Dendritic cell treated with granulocyte-macrophage colony-stimulating factor and Interleukin-4, amounts not matched to agents 40 ng/mL and 50 ng/mL, for 4 days (primary cell): ENCODE results near the gene SLAMF9.

ENCODE experiments used
- H3K27ac Mint-ChIP-seq: one replicate; pipeline ENCODE4 v1.8.0; 2022; ENCODE audit warnings: mild to moderate bottlenecking, mixed read lengths
- H3K27me3 Mint-ChIP-seq: one replicate; pipeline ENCODE4 v1.8.0; 2022; ENCODE audit warnings: mild to moderate bottlenecking, mixed read lengths
- H3K36me3 Mint-ChIP-seq: one replicate; pipeline ENCODE4 v1.8.0; 2022; ENCODE audit warnings: low read depth, mixed read lengths
- H3K4me1 Mint-ChIP-seq: one replicate; pipeline ENCODE4 v1.8.0; 2022; ENCODE audit warnings: low read depth, mixed read lengths
- H3K4me3 Mint-ChIP-seq: one replicate; pipeline ENCODE4 v1.8.0; 2022; ENCODE audit warnings: mild to moderate bottlenecking, moderate library complexity, mixed read lengths
- H3K9me3 Mint-ChIP-seq: one replicate; pipeline ENCODE4 v1.8.0; 2022; ENCODE audit warnings: mixed read lengths
- intact Hi-C: fragments of 100-400 bp; cut with micrococcal nuclease; formaldehyde crosslinking; loops from one replicate; pipeline ENCODE4 v1.15.0; 2022

SLAMF9 gene

GRCh38 chr1:159946242-159947187, 7.5 kb downstream of the SLAMF9 start:
- Mint-ChIP-seq H3K4me3 (peak overlapping the region; percentile 67), H3K4me1 (peaks cover 84% of the 10 kb centered on the region), H3K36me3 (no peaks in the 10 kb centered on the region), H3K9me3 (no peaks in the 10 kb centered on the region), H3K27ac (peak overlapping the region; percentile 3), H3K27me3 (peaks cover 23% of the 10 kb centered on the region)
- intact Hi-C loops: no loop called here

GRCh38 chr1:159945483-159946241, 8.4 kb downstream of the SLAMF9 start, which contains the start of gene IGSF9:
Gene IGSF9 (minus strand): TSS chr1:159945613. CDS start chr1:159943454, 2,159 bp downstream.
- intact Hi-C loops: no loop called here
- Mint-ChIP-seq H3K4me3 (peak within 1 kb of the TSS; percentile 67), H3K9me3 (no peaks in the 10 kb centered on the region), H3K27ac (peak within 1 kb of the TSS; percentile 3), H3K36me3 (no peaks in the 10 kb centered on the region), H3K4me1 (peaks cover 81% of the 10 kb centered on the region), H3K27me3 (peaks cover 23% of the 10 kb centered on the region)

DNA sequence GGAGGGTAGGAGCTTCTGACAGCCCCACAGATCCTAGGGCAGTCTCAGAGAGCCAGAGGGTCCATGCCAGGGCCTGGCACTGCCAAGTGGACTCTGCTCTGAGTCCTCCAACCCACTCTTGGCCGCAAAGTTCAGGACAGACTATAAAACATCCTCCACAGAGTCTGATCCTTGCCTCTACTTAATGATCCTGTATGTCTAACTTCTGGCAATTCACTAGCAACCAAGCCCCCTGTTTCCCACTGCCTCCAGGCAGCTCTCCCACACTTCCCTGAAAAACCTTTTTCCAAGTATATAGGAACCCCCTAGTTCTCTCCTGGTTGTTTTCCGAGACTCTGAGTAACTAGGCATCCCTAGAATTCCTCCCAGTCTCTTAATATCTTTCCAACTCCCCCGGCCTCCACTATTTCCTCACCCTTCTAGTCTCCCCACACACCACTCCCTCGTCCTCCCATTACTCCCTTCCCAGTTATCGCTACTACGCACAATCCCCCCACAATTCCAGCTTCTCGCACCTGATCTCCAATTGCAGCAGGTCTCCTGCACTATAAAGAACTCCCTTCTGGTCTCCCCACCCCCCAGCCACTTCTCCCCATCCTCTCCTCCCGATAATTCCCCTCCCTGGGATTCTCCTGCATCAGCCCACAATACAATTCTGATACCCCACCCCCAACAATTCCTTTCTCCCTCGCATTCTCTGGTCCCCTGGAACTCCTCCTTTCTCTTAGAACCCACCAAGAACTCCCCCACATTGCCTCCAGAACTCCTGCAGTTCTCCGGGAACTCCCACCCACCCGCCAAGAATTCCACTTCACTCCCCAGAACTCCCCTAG, 9.2 kb downstream of the SLAMF9 start:
- peaks cover 23% of the 10 kb centered on the region for H3K27me3 Mint-ChIP-seq
- peak overlapping the region; percentile 3 for H3K27ac Mint-ChIP-seq
- H3K9me3 Mint-ChIP-seq: no peaks in the 10 kb centered on the region
- intact Hi-C loops: no loop called here
- H3K4me3 Mint-ChIP-seq: peak overlapping the region; percentile 67
- peaks cover 79% of the 10 kb centered on the region for H3K4me1 Mint-ChIP-seq
- no peaks in the 10 kb centered on the region for H3K36me3 Mint-ChIP-seq

DNA sequence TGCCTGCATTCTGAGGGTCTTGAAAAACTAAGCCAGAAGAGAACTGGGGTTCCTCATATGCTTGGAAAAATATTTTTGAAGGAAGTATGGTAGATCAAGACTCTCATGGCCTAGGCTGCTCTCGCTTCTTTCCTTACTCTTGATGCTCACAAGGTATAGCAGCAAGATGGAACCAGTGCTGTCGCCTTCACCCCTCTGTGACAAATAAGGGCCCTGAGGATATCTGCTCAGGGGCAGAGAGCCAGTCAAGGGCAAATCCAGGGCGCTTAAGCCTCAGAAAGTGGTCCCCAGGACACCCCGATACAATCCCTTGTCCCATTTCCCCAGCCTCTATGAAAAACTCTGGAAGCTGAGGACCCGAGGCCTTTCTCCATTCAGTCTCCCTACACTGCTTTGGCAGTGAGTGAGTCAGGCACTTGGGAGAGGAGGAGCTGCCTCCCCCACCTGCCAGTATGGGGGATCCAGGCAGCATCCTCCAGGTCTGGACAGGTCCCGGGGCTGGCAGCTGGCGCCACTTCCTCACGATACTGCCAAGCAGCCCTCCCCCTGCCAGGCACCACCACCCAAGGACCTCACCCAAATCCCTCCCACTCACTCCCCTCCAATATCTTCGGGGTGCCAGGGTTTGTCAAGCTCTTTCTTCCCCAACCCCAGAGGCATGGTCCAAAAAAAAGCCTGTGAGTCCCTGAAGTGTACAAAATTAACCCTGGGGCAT, 10.0 kb downstream of the SLAMF9 start:
- H3K27me3 Mint-ChIP-seq: peaks cover 25% of the 10 kb centered on the region
- no peak overlapping the region for H3K4me3 Mint-ChIP-seq

GRCh38 chr1:159943278-159943640, 10.8 kb downstream of the SLAMF9 start:
- H3K27me3 Mint-ChIP-seq: peaks cover 26% of the 10 kb centered on the region
- peaks cover 81% of the 10 kb centered on the region for H3K4me1 Mint-ChIP-seq
- H3K4me3 Mint-ChIP-seq: no peak overlapping the region
- H3K9me3 Mint-ChIP-seq: no peaks in the 10 kb centered on the region
- no peaks in the 10 kb centered on the region for H3K36me3 Mint-ChIP-seq
- intact Hi-C loops: no loop called here
- no peak overlapping the region for H3K27ac Mint-ChIP-seq

More for the DNA sequence above, 10.0 kb downstream of the SLAMF9 start:
- H3K9me3 Mint-ChIP-seq: no peaks in the 10 kb centered on the region
- peaks cover 78% of the 10 kb centered on the region for H3K4me1 Mint-ChIP-seq
- peak overlapping the region; percentile 3 for H3K27ac Mint-ChIP-seq
- H3K36me3 Mint-ChIP-seq: no peaks in the 10 kb centered on the region
- intact Hi-C loops: no loop called here

DNA sequence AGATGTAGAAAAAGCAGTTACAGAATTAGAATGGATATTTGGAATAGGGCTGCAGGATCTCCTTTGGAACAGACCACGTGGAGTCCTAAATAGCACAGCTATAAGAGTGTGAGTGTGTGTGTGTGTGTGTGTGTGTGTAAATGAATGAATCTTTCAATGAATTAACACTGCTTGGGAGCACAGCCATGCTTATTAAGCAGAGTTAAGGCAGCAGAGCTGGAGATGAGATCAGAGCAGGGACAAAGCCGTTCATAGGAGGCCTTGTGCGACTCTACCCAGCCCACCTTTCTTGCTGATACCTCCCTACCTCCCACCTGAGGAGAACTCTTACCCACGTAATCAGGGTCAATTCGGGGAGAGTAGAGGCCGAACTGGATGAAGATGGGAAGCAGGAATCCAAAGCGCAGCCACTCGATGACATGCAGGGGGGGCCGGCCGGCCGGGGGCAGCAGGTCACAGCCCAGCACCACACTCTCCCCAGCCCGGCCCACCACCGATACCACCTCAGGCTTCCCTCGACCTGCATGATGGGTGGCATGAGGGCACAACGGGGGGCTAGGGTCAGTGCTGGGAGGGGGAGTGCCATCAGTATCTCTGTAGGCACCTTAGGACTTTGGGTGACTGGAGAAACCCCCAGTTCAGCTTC, 11.3 kb downstream of the SLAMF9 start:
- H3K27ac Mint-ChIP-seq: peak overlapping the region; percentile 5
- peaks cover 26% of the 10 kb centered on the region for H3K27me3 Mint-ChIP-seq
- no peaks in the 10 kb centered on the region for H3K36me3 Mint-ChIP-seq
- intact Hi-C loops: no loop called here
- H3K9me3 Mint-ChIP-seq: no peaks in the 10 kb centered on the region
- H3K4me1 Mint-ChIP-seq: peaks cover 81% of the 10 kb centered on the region
- no peak overlapping the region for H3K4me3 Mint-ChIP-seq

DNA sequence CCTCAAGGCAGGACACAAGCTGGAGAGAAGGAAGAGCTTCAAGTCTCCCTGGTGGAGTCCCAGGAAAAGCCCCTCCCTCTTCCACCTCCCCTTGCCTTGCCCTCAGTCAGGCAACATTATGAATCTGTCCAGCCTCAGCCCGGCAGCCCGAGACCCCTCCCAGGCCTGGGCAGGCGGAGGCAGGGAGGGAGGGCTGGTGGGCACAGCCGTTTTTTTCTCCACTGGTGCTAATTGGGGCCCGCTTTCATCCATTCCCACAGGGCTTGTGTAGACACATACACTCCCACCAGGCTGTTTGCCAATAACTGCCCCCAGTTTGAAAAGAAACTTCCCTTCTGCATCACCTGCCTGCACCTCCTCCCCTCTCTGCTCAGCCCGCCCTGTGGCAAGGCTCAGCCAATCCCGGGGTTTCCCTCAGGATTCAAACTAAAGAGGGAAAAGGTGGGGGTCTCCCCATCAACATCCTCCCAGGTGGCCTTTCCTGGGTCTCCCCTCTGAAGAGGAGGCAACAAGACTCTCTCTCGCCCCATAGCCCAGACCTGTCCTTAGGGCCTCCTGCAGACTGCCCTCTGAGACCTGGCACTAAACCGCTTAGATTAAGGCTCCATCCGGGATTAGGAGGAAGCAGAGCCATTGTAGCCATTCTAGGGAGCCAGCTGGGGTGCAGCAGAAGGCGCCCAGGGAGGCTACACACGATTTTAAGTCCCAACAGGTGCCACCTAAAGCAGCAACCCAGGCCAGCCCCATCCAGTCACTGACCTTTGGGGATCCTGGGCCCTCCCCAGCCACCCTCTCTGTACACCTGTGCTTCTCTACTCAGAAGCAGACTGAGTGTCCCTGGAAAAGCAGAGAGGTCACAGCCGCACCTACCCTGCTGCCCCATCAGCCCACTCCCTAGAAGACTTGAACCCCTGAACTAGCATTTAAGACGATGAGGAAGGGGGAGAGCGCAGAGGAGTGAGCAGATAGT, 12.2 kb downstream of the SLAMF9 start:
- peak overlapping the region; percentile 5 for H3K27ac Mint-ChIP-seq
- H3K4me1 Mint-ChIP-seq: peaks cover 86% of the 10 kb centered on the region
- H3K4me3 Mint-ChIP-seq: no peak overlapping the region
- intact Hi-C loops: no loop called here
- H3K27me3 Mint-ChIP-seq: peaks cover 26% of the 10 kb centered on the region
- no peaks in the 10 kb centered on the region for H3K36me3 Mint-ChIP-seq
- H3K9me3 Mint-ChIP-seq: no peaks in the 10 kb centered on the region

GRCh38 chr1:159941141-159941540, 12.9 kb downstream of the SLAMF9 start:
- no peaks in the 10 kb centered on the region for H3K9me3 Mint-ChIP-seq
- peaks cover 25% of the 10 kb centered on the region for H3K27me3 Mint-ChIP-seq
- H3K27ac Mint-ChIP-seq: no peak overlapping the region
- H3K4me3 Mint-ChIP-seq: no peak overlapping the region
- H3K4me1 Mint-ChIP-seq: peaks cover 93% of the 10 kb centered on the region
- intact Hi-C loops: no loop called here
- no peaks in the 10 kb centered on the region for H3K36me3 Mint-ChIP-seq

DNA sequence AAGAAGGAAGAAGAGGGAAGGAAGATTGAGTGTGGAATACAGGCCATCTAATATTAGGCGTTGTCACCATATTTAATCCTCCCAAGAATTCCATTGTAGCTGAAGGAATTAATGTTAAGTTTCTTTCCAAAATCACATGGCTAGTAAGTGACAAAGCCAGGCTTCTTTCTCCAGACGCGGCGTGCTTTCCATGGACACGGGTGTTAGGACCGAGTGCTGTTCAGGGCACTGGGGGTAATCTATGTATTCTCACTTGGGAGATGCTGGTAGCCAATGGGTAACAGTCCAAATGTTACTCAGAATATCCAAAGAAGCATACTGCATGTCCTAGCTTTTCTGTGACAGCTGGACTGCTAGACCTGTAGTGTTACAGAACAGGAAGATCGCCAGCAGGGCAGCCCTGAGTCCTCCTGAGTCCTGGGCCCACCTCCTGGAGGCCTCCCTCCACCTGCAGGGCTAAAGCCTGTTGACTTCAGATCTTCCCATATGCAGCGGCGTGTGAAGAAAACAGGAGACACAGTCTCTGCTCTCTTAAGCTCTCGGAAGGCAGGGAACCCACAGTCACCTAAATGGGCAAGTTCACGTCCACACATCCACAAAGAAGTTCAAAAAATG, 13.9 kb downstream of the SLAMF9 start:
- intact Hi-C loops: no loop called here
- H3K27ac Mint-ChIP-seq: no peak overlapping the region
- H3K36me3 Mint-ChIP-seq: no peaks in the 10 kb centered on the region
- H3K9me3 Mint-ChIP-seq: no peaks in the 10 kb centered on the region
- H3K4me3 Mint-ChIP-seq: no peak overlapping the region
- peaks cover 15% of the 10 kb centered on the region for H3K27me3 Mint-ChIP-seq
- peaks cover 92% of the 10 kb centered on the region for H3K4me1 Mint-ChIP-seq

DNA sequence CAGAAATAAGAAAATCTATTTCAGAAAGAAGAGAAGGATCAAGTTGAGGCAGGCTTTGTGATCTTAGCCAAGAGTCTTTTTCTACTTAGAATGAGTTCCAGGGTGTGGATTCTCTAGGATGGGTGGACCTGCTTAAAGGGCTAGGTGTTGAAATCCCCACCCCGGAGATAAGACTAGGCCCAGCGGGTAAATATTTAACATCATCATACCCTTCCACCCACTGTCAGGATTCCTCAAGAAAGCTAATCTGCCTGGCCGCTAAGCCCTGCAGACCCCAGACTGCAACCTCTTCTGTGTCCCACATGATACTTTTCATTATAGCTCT, 14.4 kb downstream of the SLAMF9 start:
- intact Hi-C loops: loop anchor here (5.0 kb wide), 2 partner anchors 47 to 313 kb away; no protein-coding TSS in a partner anchor

DNA sequence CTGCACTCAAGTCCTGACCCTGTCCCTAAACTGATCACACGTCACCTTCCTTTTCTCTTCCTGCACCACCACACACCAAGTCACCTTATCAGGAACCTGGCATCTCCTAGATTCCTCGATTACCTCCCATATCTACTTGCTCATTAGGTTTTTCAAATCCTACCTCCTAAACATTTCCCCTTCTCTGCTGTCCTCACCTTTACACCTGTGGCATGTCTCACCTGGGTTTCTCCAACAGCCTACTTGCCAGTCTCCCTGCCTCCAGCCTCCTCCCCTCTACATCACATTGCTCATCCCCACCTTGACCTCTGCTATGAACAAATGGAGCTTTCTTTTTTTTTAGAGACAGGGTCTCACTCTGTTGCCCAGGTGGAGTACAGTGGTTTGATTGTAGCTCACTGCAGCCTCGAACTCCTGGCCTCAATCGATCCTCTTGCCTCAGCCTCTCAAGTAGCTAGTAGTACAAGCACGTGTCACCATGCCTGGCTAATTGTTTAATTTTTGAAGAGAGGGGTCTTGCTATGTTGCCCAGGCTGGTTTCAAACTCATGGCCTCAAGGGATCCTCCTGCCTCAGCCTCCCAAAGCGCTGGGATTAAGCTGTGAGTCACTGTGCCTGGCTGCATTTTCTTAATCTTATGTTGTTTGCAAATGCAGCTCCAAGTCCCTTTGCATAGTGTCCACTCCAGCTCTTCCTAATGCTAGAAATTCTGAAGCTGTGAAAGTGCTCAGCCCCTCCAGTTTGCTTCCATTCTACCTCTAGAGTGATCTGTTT, 14.9 kb downstream of the SLAMF9 start:
- no peaks in the 10 kb centered on the region for H3K9me3 Mint-ChIP-seq
- H3K36me3 Mint-ChIP-seq: no peaks in the 10 kb centered on the region
- peaks cover 10% of the 10 kb centered on the region for H3K27me3 Mint-ChIP-seq
- peaks cover 85% of the 10 kb centered on the region for H3K4me1 Mint-ChIP-seq
- intact Hi-C loops: loop anchor here (5.0 kb wide), 2 partner anchors 47 to 313 kb away; no protein-coding TSS in a partner anchor
- peak overlapping the region; percentile 57 for H3K27ac Mint-ChIP-seq
- no peak overlapping the region for H3K4me3 Mint-ChIP-seq

More for the DNA sequence above, 14.4 kb downstream of the SLAMF9 start:
- peaks cover 13% of the 10 kb centered on the region for H3K27me3 Mint-ChIP-seq
- no peaks in the 10 kb centered on the region for H3K36me3 Mint-ChIP-seq
- H3K27ac Mint-ChIP-seq: no peak overlapping the region
- H3K9me3 Mint-ChIP-seq: no peaks in the 10 kb centered on the region
- H3K4me1 Mint-ChIP-seq: peaks cover 90% of the 10 kb centered on the region
- H3K4me3 Mint-ChIP-seq: no peak overlapping the region
